Measurements from ENCODE around the gene LAMA2. TPM values are rescaled to one million over a fixed set of nuclear protein-coding genes. Genes with fewer than 3 reads are reported as not detected.

Gene LAMA2
- total and polyA plus RNA-seq, 7 experiments from 2014 or later: 0.02 to 0.59 (median 0.35) TPM; not detected in 4

DNA sequence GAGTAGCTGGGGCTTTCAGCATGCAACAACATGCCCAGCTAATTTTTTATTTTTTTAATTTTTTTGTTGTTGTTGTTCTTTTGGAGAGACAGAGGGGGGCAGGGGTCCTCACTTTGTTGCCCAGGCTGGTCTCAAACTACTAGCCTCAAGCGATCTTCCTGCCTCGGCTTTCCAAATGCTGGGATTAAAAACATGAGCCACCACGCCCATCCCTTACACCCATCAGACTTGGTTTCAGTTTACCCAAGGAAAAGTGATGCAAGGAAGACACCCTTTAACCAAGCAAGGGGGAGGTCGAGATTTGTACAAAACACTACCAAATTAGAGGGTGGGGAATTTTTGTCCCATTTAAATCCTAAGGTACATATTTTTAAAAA is 616.9 kb downstream of the LAMA2 start:
- no peaks in the 10 kb centered on the region for H3K27me3 ChIP-seq (ENCODE audit: control insufficient read depth in 2 of 2, insufficient read depth in 2 of 2, low read length in 2 of 2)
- no peak overlapping the region for H3K27ac ChIP-seq (ENCODE audit: low read depth, low read length)
- ATAC-seq (no peak), DNase-seq (no peak)
- Mint-ChIP-seq H3K36me3 (no peaks in the 10 kb centered on the region), H3K27ac (no peak overlapping the region), H3K27me3 (no peaks in the 10 kb centered on the region), H3K4me1 (peaks cover 9 to 43% (median 18%) of the 10 kb centered on the region in 7 donors), H3K9me3 (no peaks in the 10 kb centered on the region), H3K4me3 (no peak overlapping the region)
- ChIA-PET CTCF (interaction anchor here (0.6 to 1.9 kb wide), 14 partner anchors 9 to 1372 kb away, joined by 3 to 7 read pairs (median 4); no protein-coding TSS in a partner anchor), POLR2A (no interaction called here)
- H3K4me1 ChIP-seq (ENCODE audit: control insufficient read depth in 2 of 2, insufficient read depth in 2 of 2, low read length in 2 of 2): peaks cover 0 to 5% of the 10 kb centered on the region in 2 donors
- H3K4me3 ChIP-seq (ENCODE audit: low read length): no peak overlapping the region
- H3K9me3 ChIP-seq (ENCODE audit: control insufficient read depth in 2 of 3, low read length in 3 of 3): no peaks in the 10 kb centered on the region
- H3K36me3 ChIP-seq (ENCODE audit: control insufficient read depth in 2 of 3, insufficient read depth in 3 of 3, low read length in 3 of 3): no peaks in the 10 kb centered on the region
- intact Hi-C loops (cut with micrococcal nuclease): loop anchor here (1.0 to 10.0 kb wide), 11 partner anchors 10 to 1372 kb away; no protein-coding TSS in a partner anchor

- Mint-ChIP-seq H3K27me3 (no peaks in the 10 kb centered on the region), H3K9me3 (no peaks in the 10 kb centered on the region), H3K4me3 (no peak overlapping the region), H3K4me1 (peaks cover 9 to 32% (median 12%) of the 10 kb centered on the region in 7 donors), H3K36me3 (no peaks in the 10 kb centered on the region), H3K27ac (peak overlapping the region in 1 of 9 donors; percentile 24)
- H3K27me3 ChIP-seq (ENCODE audit: control insufficient read depth in 2 of 2, insufficient read depth in 2 of 2, low read length in 2 of 2): no peaks in the 10 kb centered on the region
- no peaks in the 10 kb centered on the region for H3K9me3 ChIP-seq (ENCODE audit: control insufficient read depth in 2 of 3, low read length in 3 of 3)
- POLR2A ChIA-PET: interaction anchor here (1.0 kb wide), 1 partner anchor 72 kb away, joined by 3 read pairs; no protein-coding TSS in a partner anchor
- peaks cover 0 to 5% of the 10 kb centered on the region in 2 donors for H3K4me1 ChIP-seq (ENCODE audit: control insufficient read depth in 2 of 2, insufficient read depth in 2 of 2, low read length in 2 of 2)
- H3K27ac ChIP-seq (ENCODE audit: low read depth, low read length): no peak overlapping the region
- no peaks in the 10 kb centered on the region for H3K36me3 ChIP-seq (ENCODE audit: control insufficient read depth in 2 of 3, insufficient read depth in 3 of 3, low read length in 3 of 3)
- no peak for DNase-seq
- CTCF ChIA-PET: interaction anchor here (0.6 to 1.5 kb wide), 8 partner anchors 9 to 1296 kb away, joined by 3 to 5 read pairs (median 3); no protein-coding TSS in a partner anchor
- H3K4me3 ChIP-seq (ENCODE audit: low read length): no peak overlapping the region
- intact Hi-C loops (cut with micrococcal nuclease): no loop called here
- ATAC-seq: peak; percentile 36
These were observed 618.2 kb downstream of the LAMA2 start for GRCh38 chr6:129500958-129501739.

- Histone ChIP-seq H3K36me3 (ENCODE audit: control insufficient read depth in 2 of 3, insufficient read depth in 3 of 3, low read length in 3 of 3) (no peaks in the 10 kb centered on the region), H3K27me3 (ENCODE audit: control insufficient read depth in 2 of 2, insufficient read depth in 2 of 2, low read length in 2 of 2) (no peaks in the 10 kb centered on the region), H3K27ac (ENCODE audit: low read depth, low read length) (no peak overlapping the region), H3K4me3 (ENCODE audit: low read length) (no peak overlapping the region), H3K4me1 (ENCODE audit: control insufficient read depth in 2 of 2, insufficient read depth in 2 of 2, low read length in 2 of 2) (peaks cover 0 to 5% of the 10 kb centered on the region in 2 donors), H3K9me3 (ENCODE audit: control insufficient read depth in 2 of 3, low read length in 3 of 3) (no peaks in the 10 kb centered on the region)
- DNase-seq: no peak
- Mint-ChIP-seq H3K27ac (no peak overlapping the region), H3K4me3 (no peak overlapping the region), H3K9me3 (no peaks in the 10 kb centered on the region), H3K27me3 (no peaks in the 10 kb centered on the region), H3K36me3 (no peaks in the 10 kb centered on the region), H3K4me1 (peaks cover 9 to 32% (median 12%) of the 10 kb centered on the region in 7 donors)
- ChIA-PET CTCF (interaction anchor here (0.8 to 1.5 kb wide), 3 partner anchors 8 to 229 kb away, joined by 3 to 5 read pairs (median 4); no protein-coding TSS in a partner anchor), POLR2A (interaction anchor here (0.8 to 1.0 kb wide), 2 partner anchors 71 to 212 kb away, joined by 3 read pairs; no protein-coding TSS in a partner anchor)
- ATAC-seq: no peak
- intact Hi-C loops (cut with micrococcal nuclease): no loop called here
These were observed 619.1 kb downstream of the LAMA2 start for GRCh38 chr6:129501740-129502660.

- no peaks in the 10 kb centered on the region for H3K9me3 Mint-ChIP-seq
- peaks cover 0 to 4% (median 0%) of the 10 kb centered on the region in 5 donors for H3K27me3 Mint-ChIP-seq
- ChIA-PET POLR2A (no interaction called here), CTCF (no interaction called here)
- Histone ChIP-seq H3K27me3 (ENCODE audit: control insufficient read depth in 2 of 2, insufficient read depth in 2 of 2, low read length in 2 of 2) (no peaks in the 10 kb centered on the region), H3K4me3 (ENCODE audit: low read length) (no peak overlapping the region), H3K36me3 (ENCODE audit: control insufficient read depth in 2 of 3, insufficient read depth in 3 of 3, low read length in 3 of 3) (no peaks in the 10 kb centered on the region), H3K9me3 (ENCODE audit: control insufficient read depth in 2 of 3, low read length in 3 of 3) (no peaks in the 10 kb centered on the region), H3K4me1 (ENCODE audit: control insufficient read depth in 2 of 2, insufficient read depth in 2 of 2, low read length in 2 of 2) (no peaks in the 10 kb centered on the region), H3K27ac (ENCODE audit: low read depth, low read length) (no peak overlapping the region)
- H3K27ac Mint-ChIP-seq: peak overlapping the region in 1 of 9 donors; percentile 24
- DNase-seq (no peak), ATAC-seq (no peak)
- no peak overlapping the region for H3K4me3 Mint-ChIP-seq
- H3K4me1 Mint-ChIP-seq: peaks cover 0 to 21% (median 1%) of the 10 kb centered on the region in 7 donors
- intact Hi-C loops (cut with micrococcal nuclease): no loop called here
- no peaks in the 10 kb centered on the region for H3K36me3 Mint-ChIP-seq
These were observed 621.5 kb downstream of the LAMA2 start for GRCh38 chr6:129504456-129504855.

- no peaks in the 10 kb centered on the region for H3K9me3 ChIP-seq (ENCODE audit: control insufficient read depth in 2 of 3, low read length in 3 of 3)
- no peaks in the 10 kb centered on the region for H3K36me3 Mint-ChIP-seq
- H3K9me3 Mint-ChIP-seq: no peaks in the 10 kb centered on the region
- CTCF ChIA-PET: no interaction called here
- intact Hi-C loops (cut with micrococcal nuclease): no loop called here
- H3K4me1 ChIP-seq (ENCODE audit: control insufficient read depth in 2 of 2, insufficient read depth in 2 of 2, low read length in 2 of 2): no peaks in the 10 kb centered on the region
- no peaks in the 10 kb centered on the region for H3K27me3 ChIP-seq (ENCODE audit: control insufficient read depth in 2 of 2, insufficient read depth in 2 of 2, low read length in 2 of 2)
- H3K27me3 Mint-ChIP-seq: peaks cover 0 to 11% (median 0%) of the 10 kb centered on the region in 5 donors
- no peak overlapping the region for H3K27ac Mint-ChIP-seq
- H3K4me3 ChIP-seq (ENCODE audit: low read length): no peak overlapping the region
- H3K27ac ChIP-seq (ENCODE audit: low read depth, low read length): no peak overlapping the region
- H3K4me1 Mint-ChIP-seq: peaks cover 0 to 2% (median 0%) of the 10 kb centered on the region in 7 donors
- DNase-seq: no peak
- no peak for ATAC-seq
- POLR2A ChIA-PET: no interaction called here
- no peaks in the 10 kb centered on the region for H3K36me3 ChIP-seq (ENCODE audit: control insufficient read depth in 2 of 3, insufficient read depth in 3 of 3, low read length in 3 of 3)
- H3K4me3 Mint-ChIP-seq: no peak overlapping the region
These were observed 624.3 kb downstream of the LAMA2 start for GRCh38 chr6:129507059-129507807.

DNA sequence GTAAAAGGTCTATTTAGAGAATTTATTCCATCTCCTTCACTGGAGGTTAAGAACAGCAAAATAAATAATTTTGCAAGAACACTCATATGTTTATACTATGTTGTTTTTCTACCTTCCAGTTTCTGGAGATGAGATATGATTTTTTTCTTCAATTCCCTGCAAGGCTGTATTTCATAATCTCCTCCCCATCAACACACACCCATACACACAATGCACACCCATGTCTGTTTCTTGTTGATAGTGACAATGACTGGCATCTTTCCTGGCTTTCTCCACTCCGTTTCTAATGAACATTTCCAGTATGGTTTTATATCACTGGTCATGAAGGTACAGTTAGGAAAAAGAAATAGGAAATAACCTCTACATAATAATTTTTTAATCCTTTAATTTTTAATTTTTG is 624.9 kb downstream of the LAMA2 start:
- H3K27me3 Mint-ChIP-seq: peaks cover 0 to 13% (median 0%) of the 10 kb centered on the region in 5 donors
- H3K4me1 Mint-ChIP-seq: peaks cover 0 to 2% (median 0%) of the 10 kb centered on the region in 7 donors
- intact Hi-C loops (cut with micrococcal nuclease): no loop called here
- no peaks in the 10 kb centered on the region for H3K4me1 ChIP-seq (ENCODE audit: control insufficient read depth in 2 of 2, insufficient read depth in 2 of 2, low read length in 2 of 2)
- H3K36me3 Mint-ChIP-seq: no peaks in the 10 kb centered on the region
- no peaks in the 10 kb centered on the region for H3K36me3 ChIP-seq (ENCODE audit: control insufficient read depth in 2 of 3, insufficient read depth in 3 of 3, low read length in 3 of 3)
- DNase-seq: no peak
- H3K27me3 ChIP-seq (ENCODE audit: control insufficient read depth in 2 of 2, insufficient read depth in 2 of 2, low read length in 2 of 2): no peaks in the 10 kb centered on the region
- no peak for ATAC-seq
- no peak overlapping the region for H3K4me3 ChIP-seq (ENCODE audit: low read length)
- no peaks in the 10 kb centered on the region for H3K9me3 ChIP-seq (ENCODE audit: control insufficient read depth in 2 of 3, low read length in 3 of 3)
- CTCF ChIA-PET: no interaction called here
- H3K9me3 Mint-ChIP-seq: no peaks in the 10 kb centered on the region
- H3K27ac ChIP-seq (ENCODE audit: low read depth, low read length): no peak overlapping the region
- H3K4me3 Mint-ChIP-seq: no peak overlapping the region
- no peak overlapping the region for H3K27ac Mint-ChIP-seq
- POLR2A ChIA-PET: no interaction called here
